Fibroblast of skin of left biceps (primary cell): Measurements from ENCODE around the gene P2RX3.
A peak's percentile ranks its signal among the peaks of the same experiment; 100 is the strongest.
"Not testable (repeated sequence)": the region's sequence is repeated elsewhere in the genome, so short reads cannot be mapped to it uniquely, and the experiment has no call there.

Experiments used
- DNase-seq, 2 experiments: peaks; one replicate each; pipeline ENCODE4 v3.0.0-alpha.2; 2013; ENCODE audit warnings: low read depth in 2 of 2

P2RX3 gene

DNA sequence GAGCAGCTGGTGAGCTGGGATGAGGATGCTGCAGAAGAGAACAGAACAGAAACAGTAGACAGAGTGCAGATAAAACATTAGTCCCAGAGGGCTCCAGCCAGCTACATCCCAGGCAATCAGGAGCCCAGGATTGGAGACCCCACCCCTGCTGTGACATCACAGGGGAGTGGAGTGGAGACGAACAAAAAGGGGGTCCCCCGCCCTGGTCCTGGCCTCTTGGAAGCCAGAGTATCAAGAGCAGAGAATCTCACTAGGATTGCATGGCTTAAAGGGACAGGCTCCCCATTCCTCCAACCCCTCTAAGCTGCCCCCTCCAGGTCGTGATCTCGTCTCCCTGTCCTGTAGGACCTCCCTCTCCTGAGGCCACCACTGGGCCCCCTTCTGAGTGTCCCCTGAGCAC is at the start of gene P2RX3:
TSS of gene P2RX3 (plus strand) at position 211 of the 400 bp plus-strand sequence. CDS start 199 bp downstream, outside the sequence.
- no peak for DNase-seq

GRCh38 chr11:57288771-57289579 is 49.2 kb upstream of the P2RX3 start:
- peak in 1 of 2 experiments; percentile 50 for DNase-seq

DNA sequence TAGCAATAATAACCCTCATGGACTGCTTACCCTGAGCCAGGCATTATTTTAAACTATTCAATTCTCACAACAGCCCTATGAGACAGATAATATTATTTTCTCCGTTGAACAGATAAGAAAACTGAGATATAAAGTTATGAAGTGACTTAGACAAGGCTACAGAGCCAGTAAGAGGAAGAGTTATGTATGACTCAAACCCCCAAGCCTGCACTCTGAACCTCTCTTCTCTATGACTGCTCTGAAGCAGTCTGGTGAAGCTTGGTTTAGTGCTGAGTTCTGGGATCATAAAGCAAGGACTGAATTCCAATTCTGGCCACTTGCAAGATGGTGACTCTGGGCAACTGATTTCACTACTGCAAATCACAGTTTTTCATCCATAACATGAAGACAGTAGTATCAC is 47.9 kb upstream of the P2RX3 start:
- DNase-seq: no peak

GRCh38 chr11:57294225-57295131 is 43.7 kb upstream of the P2RX3 start:
- DNase-seq: no peak

DNA sequence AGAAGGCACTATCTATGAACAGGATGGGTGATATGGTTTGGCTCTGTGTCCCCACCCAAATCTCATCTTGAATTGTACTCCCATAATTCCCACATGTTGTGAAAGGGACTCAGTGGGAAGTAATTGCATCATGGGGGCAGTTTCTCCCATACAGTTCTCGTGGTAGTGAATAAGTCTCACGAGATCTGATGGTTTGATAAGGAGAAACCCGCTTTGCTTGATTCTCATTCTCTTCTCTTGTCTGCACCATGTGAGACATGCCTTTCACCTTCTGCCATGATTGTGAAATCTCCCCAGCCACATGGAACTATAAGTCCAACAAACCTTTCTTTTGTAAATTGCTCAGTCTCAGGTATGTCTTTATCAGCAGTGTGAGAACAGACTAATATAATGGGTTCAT is 41.9 kb upstream of the P2RX3 start:
- not testable (repeated sequence) for DNase-seq

DNA sequence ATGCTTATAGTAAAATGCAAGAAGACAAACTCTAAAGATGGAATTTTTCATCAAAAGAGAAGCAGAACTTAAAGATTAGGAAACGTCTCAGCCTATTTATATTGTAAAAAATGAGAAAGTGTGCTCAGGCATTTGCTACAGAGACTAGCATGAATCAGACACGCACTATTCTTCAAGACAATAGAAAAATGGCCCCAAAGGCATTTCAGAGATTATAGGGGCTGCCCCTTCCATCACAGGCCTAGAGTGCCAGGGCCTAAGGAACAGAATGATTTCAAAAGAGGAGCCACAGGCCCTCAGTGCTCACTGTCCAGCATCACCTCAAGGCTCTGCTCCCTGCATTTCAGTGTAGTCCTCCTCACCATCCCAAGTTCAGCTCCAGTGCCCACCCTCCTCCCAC is 40.9 kb upstream of the P2RX3 start:
- no peak for DNase-seq

DNA sequence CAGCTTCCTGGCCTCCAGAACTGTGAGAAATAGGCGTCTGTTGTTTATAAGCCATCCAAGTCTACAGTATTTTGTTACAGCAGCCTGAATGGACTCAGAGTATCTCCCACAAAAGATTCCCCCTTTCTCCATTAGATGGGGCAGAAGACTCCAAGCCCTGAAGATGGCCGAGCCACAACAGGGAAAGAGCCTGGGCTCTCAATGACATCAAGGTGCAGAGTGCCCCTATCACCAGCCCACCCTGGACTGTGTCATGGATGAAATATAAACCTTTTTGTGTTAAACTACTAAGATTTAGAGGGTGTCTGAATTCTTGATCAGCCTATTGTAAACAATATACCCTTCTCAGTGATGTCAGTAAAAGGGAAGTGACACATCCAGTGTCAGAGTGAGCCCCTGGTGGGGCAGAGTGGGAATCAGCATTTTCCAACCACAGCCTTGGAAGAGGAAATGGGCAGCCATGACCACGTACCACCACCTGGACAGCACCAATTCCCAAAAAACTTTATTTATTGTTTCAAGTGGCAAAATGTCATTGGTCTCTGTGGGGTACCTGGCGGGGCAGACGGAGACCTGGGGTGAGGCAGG is 38.9 kb upstream of the P2RX3 start:
- DNase-seq: no peak

- no peak for DNase-seq
Observed at GRCh38 chr11:57300785-57301184, 37.4 kb upstream of the P2RX3 start.

DNA sequence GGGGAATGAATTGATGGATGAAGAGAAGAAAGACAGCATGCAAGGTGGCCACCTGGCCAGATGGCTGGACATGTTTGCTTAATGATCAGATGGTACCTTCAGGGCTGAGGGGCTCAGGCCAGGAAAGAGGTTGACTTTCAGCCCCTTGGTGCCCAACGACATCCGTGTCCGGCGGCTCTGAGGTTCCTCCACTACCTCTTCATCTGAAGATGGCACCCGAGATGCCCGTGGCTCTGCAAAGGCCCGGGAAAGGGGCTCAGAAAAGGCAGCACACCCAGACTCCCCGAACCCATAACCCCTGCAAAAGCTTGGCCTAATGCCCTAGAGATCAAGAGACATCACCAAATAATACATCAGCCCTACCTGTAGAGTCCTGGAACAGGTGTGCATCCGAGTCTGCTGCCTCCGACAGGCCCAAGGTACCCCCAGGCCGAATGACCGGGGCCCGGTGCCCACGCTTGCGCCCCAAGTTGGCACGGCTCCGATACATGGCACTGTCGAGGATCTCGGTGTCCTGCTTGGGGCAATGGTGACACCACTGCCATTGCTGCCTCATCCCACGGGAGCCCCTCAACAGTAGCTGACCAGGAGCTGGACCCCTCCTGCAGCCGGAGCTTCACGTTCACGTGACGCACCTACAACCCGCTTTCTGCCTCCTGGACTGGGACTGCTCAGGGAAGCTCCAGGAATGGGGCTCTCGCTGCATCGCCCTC is 36.3 kb upstream of the P2RX3 start:
- no peak for DNase-seq

- no peak for DNase-seq
Observed at GRCh38 chr11:57302489-57302888, 35.7 kb upstream of the P2RX3 start.

- no peak for DNase-seq
Observed at GRCh38 chr11:57303280-57303989, 34.7 kb upstream of the P2RX3 start.

- DNase-seq: no peak
Observed at GRCh38 chr11:57303990-57304579, 34.1 kb upstream of the P2RX3 start.

GRCh38 chr11:57305523-57305922 is 32.6 kb upstream of the P2RX3 start:
- DNase-seq: no peak

DNA sequence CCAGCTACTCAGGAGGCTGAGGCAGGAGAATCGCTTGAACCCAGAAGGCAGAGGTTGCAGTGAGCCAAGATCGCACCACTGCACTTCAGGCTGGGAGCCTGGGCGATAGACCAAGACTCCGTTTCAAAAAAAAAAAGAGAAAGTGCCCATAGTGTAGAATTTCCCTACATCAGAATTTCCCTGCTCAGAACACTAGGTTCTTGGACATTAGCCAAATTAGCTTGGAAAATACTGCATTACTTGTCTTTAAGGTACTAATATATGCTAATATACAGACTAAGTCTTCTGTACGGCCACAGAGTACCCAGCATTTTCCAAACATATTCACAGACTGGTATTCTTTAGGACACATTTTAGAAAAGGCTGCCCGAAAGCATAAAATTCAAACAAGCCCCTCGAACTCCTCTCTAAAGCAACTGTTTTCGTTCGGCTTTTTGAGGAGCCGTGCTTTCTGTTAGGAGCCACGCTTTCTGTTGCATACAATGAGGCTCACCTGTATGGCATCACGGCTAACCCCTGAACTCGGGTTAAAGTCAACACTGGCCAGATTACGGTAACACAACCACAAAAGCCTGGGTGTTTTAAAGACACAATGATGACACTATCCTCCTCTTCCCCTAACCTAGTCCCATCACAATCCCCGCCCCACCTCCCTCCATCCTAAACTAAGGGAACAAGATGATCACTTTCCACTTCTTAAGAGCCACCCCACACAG is 31.8 kb upstream of the P2RX3 start:
- no peak for DNase-seq

GRCh38 chr11:57306940-57307565 is 31.1 kb upstream of the P2RX3 start:
- DNase-seq: no peak

DNA sequence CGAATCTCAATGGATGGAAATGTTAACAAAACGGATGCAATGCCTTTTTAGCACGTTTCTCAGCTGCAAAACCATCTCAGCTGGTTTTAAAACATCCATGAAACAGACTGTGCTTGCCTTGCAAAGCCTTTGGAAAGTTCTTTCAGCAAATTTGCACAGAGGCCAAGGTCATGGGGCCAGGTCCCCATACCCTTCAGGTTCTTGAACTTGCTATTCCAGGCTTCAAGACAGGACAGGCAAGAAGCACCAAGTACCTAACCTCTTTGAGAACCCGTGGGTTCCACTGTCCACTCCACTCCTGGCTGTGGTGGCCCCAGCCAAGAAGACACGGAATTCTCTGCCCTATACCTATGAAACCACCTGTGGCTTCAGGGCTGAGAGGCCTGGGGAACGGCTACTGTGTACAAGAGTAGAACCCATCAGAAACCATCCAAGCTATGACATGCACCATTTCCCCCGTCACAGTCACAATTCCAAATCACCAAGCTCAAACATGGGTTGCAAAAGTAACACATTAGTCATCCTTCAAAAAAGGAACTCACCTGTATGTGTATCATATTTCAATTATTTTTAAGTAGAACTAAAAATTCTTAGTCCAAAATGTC is 30.4 kb upstream of the P2RX3 start:
- DNase-seq: no peak

DNA sequence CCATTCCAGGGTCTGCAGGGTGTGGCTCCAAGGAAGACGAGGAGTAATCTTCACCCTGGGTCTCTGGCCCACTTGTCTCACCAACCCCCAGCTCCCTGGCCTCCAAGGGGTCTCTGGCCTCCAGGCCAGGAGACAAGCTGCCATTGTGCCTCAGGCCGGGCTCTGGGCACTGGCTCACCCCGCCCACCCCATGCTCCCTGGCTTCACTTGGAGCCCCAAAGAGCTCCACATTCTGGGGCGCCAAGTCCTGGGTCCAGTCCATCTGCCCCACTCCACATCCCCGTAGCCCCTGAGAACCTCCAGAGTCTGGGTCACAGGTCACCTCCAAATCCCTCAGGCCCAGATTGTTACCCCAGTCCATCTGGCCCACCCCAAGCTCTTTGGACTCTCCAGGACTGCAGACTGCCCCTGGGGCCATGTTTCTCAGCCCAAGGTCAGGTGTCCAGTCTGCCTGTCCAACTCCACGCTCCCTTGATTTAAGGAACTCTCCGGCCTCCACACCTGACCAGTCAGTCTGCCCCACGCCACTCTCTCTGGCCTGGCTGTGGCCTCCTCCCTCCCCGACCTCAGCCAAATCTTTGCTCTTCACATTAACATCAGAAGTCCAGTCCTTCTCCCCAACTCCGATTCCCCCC is 29.6 kb upstream of the P2RX3 start:
- no peak for DNase-seq
